Ovary (tissue), 9 donors: Measurements from ENCODE around the gene PTPN14. TPM values are rescaled to one million over a fixed set of nuclear protein-coding genes. Genes with fewer than 3 reads are reported as not detected.

ENCODE experiments used
- DNase-seq, 5 donors: peaks; one replicate each; pipeline ENCODE4 v3.0.0-alpha.2; 2019 to 2020
- H3K27ac ChIP-seq, 2 donors: fragments of 200-600 bp; one replicate each; pipeline versions ENCODE4 v1.5.1 to v1.8.0; 2019 to 2022
- H3K27me3 ChIP-seq: fragments of 200-600 bp; one replicate; pipeline ENCODE4 v1.8.0; 2022
- H3K36me3 ChIP-seq: fragments of 200-600 bp; sonication (generic); one replicate; pipeline ENCODE4 v1.5.1; 2019
- H3K4me1 ChIP-seq: one replicate; pipeline ENCODE4 v1.8.1; 2013; ENCODE audit warnings: mild to moderate bottlenecking, moderate library complexity; ENCODE audit not compliant: insufficient read depth
- H3K4me3 ChIP-seq: fragments of 200-600 bp; sonication (generic); one replicate; pipeline ENCODE4 v1.5.1; 2017
- H3K9me3 ChIP-seq, 2 donors: fragments of 200-600 bp in 1 of 2; sonication (generic) in 1 of 2; one replicate each; pipeline versions ENCODE4 v1.5.1 to v1.8.1; 2013 to 2019; ENCODE audit warnings: mild to moderate bottlenecking in 1 of 2, moderate library complexity in 1 of 2
- EP300 ChIP-seq: sonication (generic); formaldehyde crosslinking; IDR thresholded peaks from one replicate; pipeline ENCODE4 v1.6.1; 2017; ENCODE audit warnings: antibody characterized with exemption
- POLR2A ChIP-seq: fragments of 450-650 bp; IDR thresholded peaks from one replicate; pipeline ENCODE4 v1.6.1; 2017; ENCODE audit warnings: antibody characterized with exemption, mild to moderate bottlenecking, moderate library complexity
- WGBS, 3 donors: extraction: QIAGEN DNeasy Blood & Tissue Kit in 1 of 3; methylation state at CpG; one replicate each; pipeline versions ENCODE4 v1.1.5 to v1.1.7; 2013 to 2017; 5-methylcytosine and 5-hydroxymethylcytosine counted together
- intact Hi-C, 4 donors: fragments of 100-400 bp; cut with DNase I; formaldehyde crosslinking; loops; one replicate each; pipeline versions ENCODE4 v1.11.0 to v1.15.1; 2022 to 2023
- polyA plus RNA-seq, 2 donors: library from polyadenylated mRNA; stranded (reverse); fragments of 200-250 nt in 1 of 2; fragments of 350-450 nt in 1 of 2; fragmentation: Illumina TruSeq in 1 of 2; extraction: RNeasy Lipid Tissue Mini Kit (QIAGEN cat#74804) in 1 of 2; gene quantifications; one replicate each; pipeline ENCODE4 v1.2.3, GENCODE V29; 2013 to 2014
- total RNA-seq, 7 donors: library from RNA; depleted of rRNA in 2 of 7; stranded (reverse); fragments of >200 nt in 2 of 7; fragmentation: NEBNext Ultra II Directional in 3 of 7; extraction: Animal tissue kit (Norgen Biotek cat#: 25700) in 3 of 7; gene quantifications; one replicate each; pipeline versions ENCODE4 v1.1.0 to v1.2.4, GENCODE V29; 2016 to 2023
- TF ChIP-seq, protein P1 (sequence below), 3 donors: fragments of 450-650 bp in 2 of 3; fragments of 200-600 bp in 1 of 3; IDR thresholded peaks; one replicate each; pipeline versions ENCODE4 v1.5.1 to v1.8.0; 2016 to 2022; ENCODE audit warnings: antibody characterized with exemption in 3 of 3, mild to moderate bottlenecking in 1 of 3
- donor health status: DM: no; HTN: no; CAD: no; lungs with moderate emphysema.
- donor health status: DM: no; HTN: no; CAD: no.
- donor health status: Bipolar disorder and iron deficiency.
- donor health status: DM: yes; HTN: yes; CAD: no.
- donor health status: DM: no; HTN: no; CAD: no.
- donor health status: DM: yes; HTN: yes; CAD: no.

Gene PTPN14
- total and polyA plus RNA-seq, 9 donors = 7.6 to 68.9 (median 41.1) TPM

DNA sequence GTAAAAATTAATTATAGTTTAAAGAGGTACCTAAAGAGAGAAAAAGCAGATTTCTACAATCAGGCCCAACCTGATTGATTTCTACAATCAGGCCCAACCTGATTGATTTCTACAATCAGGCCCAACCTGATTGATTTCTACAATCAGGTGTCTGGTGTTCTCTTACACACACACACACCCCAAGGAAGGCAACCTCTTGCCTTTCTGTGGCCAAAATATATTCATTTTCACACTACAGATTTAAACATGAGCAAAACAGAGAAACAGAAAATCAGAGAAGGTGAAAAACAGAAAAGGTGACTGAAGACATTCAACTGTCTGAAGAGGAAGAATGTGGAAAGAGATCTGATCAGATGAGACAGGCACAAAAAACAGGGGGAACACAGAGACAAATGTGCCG is 166.0 kb downstream of the PTPN14 start:
- intact Hi-C loops = no loop called here
- H3K4me3 ChIP-seq = no peak overlapping the region
- H3K9me3 ChIP-seq = no peaks in the 10 kb centered on the region
- H3K36me3 ChIP-seq = no peaks in the 10 kb centered on the region
- H3K4me1 ChIP-seq = no peaks in the 10 kb centered on the region
- no peaks in the 10 kb centered on the region for H3K27me3 ChIP-seq
- H3K27ac ChIP-seq = no peak overlapping the region
- DNase-seq = no peak
- TF ChIP-seq, protein P1, sequence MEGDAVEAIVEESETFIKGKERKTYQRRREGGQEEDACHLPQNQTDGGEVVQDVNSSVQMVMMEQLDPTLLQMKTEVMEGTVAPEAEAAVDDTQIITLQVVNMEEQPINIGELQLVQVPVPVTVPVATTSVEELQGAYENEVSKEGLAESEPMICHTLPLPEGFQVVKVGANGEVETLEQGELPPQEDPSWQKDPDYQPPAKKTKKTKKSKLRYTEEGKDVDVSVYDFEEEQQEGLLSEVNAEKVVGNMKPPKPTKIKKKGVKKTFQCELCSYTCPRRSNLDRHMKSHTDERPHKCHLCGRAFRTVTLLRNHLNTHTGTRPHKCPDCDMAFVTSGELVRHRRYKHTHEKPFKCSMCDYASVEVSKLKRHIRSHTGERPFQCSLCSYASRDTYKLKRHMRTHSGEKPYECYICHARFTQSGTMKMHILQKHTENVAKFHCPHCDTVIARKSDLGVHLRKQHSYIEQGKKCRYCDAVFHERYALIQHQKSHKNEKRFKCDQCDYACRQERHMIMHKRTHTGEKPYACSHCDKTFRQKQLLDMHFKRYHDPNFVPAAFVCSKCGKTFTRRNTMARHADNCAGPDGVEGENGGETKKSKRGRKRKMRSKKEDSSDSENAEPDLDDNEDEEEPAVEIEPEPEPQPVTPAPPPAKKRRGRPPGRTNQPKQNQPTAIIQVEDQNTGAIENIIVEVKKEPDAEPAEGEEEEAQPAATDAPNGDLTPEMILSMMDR (IDR thresholded peaks at IDR 0.05) = no peak
- TF ChIP-seq EP300 = no peak
- WGBS, 3 donors = 96 to 100% (median 98%) methylated on average over 1 of the region's 1 CpG

DNA sequence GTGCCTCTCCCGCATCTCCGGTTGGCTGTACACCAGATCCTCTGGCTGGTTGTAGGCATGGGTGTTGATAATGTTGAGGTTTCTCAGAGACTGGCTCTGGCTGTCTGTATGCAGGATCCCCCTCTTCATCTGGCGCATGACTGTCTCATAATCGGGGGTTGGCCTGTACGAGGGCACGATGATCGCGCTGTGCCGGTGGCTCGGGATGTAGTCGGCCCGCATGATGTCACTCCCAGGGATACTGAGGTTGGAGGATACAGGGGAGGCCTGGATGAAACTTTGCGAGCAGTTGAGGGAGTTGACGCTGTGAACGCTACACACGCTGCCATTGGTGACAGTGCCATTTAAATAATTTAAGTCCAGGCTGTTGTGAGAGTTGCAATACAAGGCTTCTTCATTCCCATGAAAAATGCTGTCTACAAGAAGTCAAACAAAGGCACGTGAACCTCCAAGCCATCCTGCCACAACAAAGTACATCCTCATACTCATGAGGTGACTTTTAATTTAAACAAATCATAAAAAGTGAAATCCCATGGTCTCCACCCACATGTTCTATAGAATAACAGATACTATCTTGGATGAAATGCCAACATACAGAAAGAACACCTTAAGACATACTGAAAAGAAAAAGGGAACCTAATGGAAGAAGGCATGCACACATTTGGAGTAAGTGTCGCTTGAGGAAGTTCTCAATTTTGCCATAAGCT is 166.9 kb downstream of the PTPN14 start:
- WGBS, 3 donors = 96 to 98% (median 97%) methylated on average over 18 of the region's 18 CpGs

DNA sequence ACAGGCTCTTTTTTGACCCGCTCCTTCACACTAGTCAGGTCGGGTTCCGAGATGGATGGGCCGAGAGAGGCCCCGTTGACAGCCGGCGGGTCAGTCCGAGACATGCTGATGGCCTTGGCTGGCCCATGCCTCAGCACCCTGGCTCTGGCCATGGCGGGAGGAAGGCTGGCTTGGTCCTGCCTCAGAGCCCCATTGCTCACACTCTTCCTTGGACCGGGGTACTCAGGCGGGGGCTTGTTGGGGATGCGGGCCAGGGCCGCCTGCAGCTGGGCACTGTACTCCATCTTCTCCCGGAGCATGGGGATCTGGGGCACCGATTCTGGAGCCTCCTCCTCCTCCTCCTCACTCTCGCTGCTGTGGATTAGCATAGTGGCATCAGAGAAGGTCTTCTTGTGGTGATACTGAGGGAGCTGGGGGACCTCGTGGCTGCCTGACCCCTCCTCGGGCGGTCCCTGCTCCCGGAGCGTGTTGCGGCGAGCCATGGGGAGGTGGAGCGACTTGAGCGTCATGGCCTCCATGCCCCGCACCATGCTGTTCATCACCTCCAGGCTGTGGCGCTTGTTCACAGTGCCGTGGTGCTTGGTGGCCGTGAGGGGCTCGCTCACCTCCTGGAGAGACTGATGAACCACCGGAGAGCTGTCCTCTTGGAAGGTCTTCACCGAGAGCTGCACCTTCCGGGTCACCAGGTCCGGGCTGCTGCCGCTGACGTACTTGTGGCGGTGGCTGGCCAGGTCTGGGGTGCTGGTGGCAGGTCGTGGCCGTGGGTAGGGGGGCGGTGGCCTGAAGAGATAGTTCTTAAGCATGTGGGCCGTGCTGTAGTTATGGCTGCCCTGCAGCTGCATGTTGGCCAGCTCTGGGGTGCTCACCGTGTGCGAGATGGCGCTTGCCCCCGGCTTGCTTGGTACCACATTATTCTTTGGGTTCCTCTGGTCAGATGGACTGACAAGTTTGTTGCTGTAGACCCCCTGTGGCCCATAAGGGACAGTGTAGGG is 167.7 kb downstream of the PTPN14 start:
- Histone ChIP-seq H3K36me3 (no peaks in the 10 kb centered on the region), H3K4me3 (no peak overlapping the region), H3K9me3 (no peaks in the 10 kb centered on the region), H3K4me1 (no peaks in the 10 kb centered on the region), H3K27ac (no peak overlapping the region), H3K27me3 (no peaks in the 10 kb centered on the region)
- DNase-seq = no peak
- TF ChIP-seq, protein P1 (IDR thresholded peaks at IDR 0.05) = no peak
- TF ChIP-seq EP300 (no peak), POLR2A (no peak)
- 96 to 98% (median 97%) methylated on average over 42 to 45 of the region's 45 CpGs for WGBS, 3 donors
- intact Hi-C loops = no loop called here

More for the DNA sequence above, 166.9 kb downstream of the PTPN14 start:
- no peak for DNase-seq
- H3K27ac ChIP-seq = no peak overlapping the region
- no peak overlapping the region for H3K4me3 ChIP-seq
- H3K4me1 ChIP-seq = no peaks in the 10 kb centered on the region
- intact Hi-C loops = no loop called here
- H3K27me3 ChIP-seq = no peaks in the 10 kb centered on the region
- H3K36me3 ChIP-seq = no peaks in the 10 kb centered on the region
- no peaks in the 10 kb centered on the region for H3K9me3 ChIP-seq
- TF ChIP-seq, protein P1 (IDR thresholded peaks at IDR 0.05) = no peak
- TF ChIP-seq POLR2A (no peak), EP300 (no peak)

DNA sequence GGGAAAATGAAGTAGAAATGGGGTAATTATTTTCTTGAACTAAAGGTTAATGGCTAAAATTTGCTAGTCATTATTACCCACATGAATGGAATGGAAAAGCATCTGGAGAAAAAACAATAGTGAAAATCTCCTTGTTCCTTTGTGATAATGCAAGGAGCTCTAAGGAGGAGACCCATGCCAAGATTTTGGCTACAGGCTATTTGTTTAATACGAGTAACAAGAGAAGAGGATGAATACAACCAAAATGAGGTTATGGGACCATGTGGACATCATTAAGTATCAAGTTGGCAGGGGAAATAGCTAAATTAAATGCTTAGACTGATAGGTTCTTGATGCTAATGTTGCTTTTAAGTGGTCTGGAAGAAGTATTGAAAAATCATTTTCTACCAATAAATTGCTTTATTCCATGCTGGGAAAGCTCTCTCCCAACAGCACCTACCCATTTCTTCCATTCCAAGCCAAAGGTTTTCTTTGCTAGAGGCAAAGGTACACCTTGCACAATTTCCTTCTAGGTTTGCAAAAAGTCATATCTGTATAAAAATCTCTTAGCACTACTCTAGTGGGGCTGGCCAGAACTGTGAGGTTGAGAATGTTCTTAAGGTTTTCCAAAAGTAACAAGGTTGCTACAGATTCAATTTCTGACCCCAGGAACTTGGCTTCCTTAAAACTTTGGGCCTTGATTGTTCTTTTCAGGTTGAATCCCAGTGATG is 170.3 kb downstream of the PTPN14 start:
- Histone ChIP-seq H3K4me3 (no peak overlapping the region), H3K27ac (no peak overlapping the region), H3K9me3 (no peaks in the 10 kb centered on the region), H3K4me1 (no peaks in the 10 kb centered on the region), H3K36me3 (no peaks in the 10 kb centered on the region), H3K27me3 (no peaks in the 10 kb centered on the region)
- intact Hi-C loops = no loop called here
- TF ChIP-seq EP300 (no peak), POLR2A (no peak)
- TF ChIP-seq, protein P1 (IDR thresholded peaks at IDR 0.05) = no peak
- no peak for DNase-seq
- 77 to 88% (median 86%) methylated on average over 1 of the region's 1 CpG for WGBS, 3 donors
